ENCODE results near the gene KRT9.

KRT9 gene

DNA sequence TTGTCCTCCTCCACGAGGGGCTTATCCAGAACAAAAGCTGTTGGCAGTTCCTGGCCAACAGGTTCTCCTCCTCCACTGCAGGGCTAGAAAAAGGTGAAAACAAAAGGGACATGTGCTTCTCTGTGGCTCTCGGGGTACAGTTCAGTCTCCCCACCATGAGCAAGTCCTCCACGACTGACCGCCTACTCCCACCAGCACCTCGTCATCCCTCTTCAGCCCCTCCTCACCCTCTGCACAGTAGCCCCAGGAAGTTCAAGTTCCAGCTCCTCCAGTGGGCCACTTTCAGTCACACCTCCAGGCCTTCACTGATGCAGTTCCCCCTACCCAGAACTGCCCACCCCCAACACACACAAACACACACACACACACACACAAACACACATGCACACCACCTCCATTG is 19.4 kb downstream of the KRT9 start:
- DNase-seq (ENCODE audit: low spot score): no peak
- Histone ChIP-seq H3K27ac (no peak overlapping the region), H3K4me3 (no peak overlapping the region)
- TF ChIP-seq, protein P1, sequence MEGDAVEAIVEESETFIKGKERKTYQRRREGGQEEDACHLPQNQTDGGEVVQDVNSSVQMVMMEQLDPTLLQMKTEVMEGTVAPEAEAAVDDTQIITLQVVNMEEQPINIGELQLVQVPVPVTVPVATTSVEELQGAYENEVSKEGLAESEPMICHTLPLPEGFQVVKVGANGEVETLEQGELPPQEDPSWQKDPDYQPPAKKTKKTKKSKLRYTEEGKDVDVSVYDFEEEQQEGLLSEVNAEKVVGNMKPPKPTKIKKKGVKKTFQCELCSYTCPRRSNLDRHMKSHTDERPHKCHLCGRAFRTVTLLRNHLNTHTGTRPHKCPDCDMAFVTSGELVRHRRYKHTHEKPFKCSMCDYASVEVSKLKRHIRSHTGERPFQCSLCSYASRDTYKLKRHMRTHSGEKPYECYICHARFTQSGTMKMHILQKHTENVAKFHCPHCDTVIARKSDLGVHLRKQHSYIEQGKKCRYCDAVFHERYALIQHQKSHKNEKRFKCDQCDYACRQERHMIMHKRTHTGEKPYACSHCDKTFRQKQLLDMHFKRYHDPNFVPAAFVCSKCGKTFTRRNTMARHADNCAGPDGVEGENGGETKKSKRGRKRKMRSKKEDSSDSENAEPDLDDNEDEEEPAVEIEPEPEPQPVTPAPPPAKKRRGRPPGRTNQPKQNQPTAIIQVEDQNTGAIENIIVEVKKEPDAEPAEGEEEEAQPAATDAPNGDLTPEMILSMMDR (IDR thresholded peaks at IDR 0.05): no peak

DNA sequence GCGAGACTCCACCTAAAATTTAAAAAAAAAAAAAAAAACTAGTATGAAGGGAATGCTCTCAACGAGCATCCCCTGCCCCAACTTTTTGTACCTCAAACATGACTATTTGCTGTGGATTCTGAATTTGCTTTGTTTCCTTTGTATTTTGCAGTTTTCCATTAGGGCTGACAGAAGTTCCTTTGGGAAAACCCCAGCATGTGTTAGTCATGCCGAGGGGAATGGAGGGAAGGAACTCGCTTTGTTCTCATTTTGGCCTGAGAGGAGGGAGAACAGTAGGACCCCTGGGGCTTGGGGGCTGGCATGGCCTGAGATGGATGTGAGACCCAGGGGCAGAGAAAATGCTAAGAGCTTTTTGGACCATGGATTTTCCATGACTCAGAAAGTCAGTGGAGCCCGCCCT is 20.5 kb downstream of the KRT9 start:
- H3K4me3 ChIP-seq: no peak overlapping the region
- TF ChIP-seq, protein P1 (IDR thresholded peaks at IDR 0.05): no peak
- no peak overlapping the region for H3K27ac ChIP-seq
- DNase-seq (ENCODE audit: low spot score): no peak

DNA sequence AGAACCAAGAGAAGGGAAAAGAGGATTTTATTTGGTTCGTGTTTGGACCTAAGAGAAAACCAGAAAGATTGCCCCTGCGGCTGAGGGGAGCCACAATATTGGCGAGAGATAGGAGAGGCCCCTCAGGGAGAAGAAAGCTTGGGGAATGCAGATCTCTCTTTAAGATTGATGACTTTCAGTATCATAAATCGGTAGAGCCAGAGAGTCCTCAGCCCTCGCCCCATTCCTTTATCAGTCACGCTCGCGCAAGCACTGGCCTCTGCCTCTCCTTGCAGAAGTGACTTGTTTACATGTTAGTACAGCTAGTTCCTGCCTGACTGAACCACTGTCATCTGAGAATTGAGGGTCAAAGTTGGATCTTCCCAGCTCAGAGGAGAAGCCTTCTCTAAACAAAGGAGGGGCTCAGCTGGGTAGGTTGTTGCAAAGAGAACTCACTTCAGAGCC is 22.2 kb downstream of the KRT9 start:
- no peak overlapping the region for H3K27ac ChIP-seq
- TF ChIP-seq, protein P1 (IDR thresholded peaks at IDR 0.05): no peak
- no peak for DNase-seq (ENCODE audit: low spot score)
- no peak overlapping the region for H3K4me3 ChIP-seq

DNA sequence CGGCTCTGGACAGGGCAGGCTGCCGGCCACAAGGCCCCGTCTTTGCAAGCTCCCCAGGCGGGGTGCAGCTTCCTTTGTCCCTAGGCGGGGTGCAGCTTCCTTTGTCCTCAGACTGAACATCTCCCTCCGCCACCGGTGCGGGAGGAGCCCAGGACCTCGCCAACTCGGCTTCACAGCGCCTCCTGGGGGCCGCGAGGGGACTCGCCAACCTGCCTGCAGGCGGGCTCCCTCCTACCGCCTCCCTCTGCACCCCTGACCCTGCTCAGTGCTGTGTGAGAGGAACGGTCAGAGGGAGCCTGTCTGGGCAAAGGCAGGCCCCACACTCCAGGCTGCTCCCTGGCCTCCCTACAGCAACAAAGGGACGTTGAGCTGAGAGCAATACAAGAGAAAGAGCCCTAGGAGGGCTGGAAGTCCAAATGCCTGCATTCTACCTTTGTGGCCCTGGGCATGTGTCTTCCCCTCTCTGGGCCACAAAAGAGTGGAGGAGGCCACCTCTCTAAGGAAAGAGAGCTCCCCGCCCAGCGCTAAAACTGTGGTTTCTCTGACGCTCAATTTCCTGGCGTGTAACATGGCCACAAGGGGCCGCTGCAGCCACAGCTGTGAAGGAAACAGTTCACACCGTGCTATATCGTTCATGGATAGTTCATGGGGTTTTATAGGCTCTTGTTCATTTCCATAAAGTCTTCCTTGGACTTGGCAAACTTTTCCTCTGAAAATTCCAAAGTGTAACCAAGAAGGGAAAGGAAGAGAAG is 22.8 kb downstream of the KRT9 start:
- H3K27ac ChIP-seq: peak overlapping the region in 1 of 2 donors; percentile 81
- TF ChIP-seq, protein P1 (IDR thresholded peaks at IDR 0.05): peak; percentile 91
- peak overlapping the region; percentile 50 for H3K4me3 ChIP-seq
- peak; percentile 80 for DNase-seq (ENCODE audit: low spot score)

DNA sequence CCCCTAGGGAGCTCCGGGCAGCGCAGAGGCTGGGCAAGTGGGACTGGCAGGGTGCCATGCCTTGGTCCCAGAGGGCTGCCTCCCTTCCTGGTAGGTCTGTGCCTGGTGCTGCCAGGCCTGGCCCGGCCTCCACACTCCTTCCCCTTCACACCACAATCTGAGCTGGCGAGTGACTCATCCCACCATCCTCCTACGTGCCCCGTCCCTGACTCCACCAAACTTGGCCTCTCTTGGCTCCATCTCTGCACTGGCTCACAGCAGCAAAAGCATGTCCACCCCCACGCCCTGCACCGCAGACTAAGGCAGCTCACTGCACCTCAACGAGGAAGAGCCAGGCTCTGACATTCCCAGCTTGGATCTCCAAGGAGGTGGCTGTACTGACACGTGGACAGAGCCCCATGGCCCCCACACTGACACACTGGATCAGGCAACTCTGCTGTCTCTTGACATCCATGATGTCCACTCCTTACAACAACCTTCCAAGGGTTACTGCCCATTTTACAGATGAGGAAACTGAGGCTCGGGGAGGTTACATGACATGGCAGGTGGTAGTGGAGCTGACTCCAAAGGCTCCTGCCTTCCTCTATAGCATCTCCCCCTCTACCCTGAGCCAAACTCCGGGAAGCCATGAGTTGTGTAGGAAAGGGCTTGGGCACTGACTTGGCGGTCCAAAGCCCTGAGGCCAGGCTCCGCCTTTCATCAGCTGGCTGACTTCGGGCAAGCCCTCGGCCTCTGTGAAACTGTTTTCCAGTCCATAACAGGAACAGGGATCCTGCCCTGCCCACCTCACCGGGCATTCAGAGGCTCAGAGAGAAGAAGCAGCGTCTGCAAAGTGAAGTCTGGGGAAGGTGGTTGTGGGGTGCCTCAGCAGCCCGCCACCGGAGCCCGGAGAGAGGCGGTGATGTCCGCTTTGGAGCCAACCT is 23.7 kb downstream of the KRT9 start:
- peak overlapping the region; percentile 50 for H3K4me3 ChIP-seq
- TF ChIP-seq, protein P1 (IDR thresholded peaks at IDR 0.05): no peak
- peak; percentile 82 for DNase-seq (ENCODE audit: low spot score)
- peak overlapping the region; percentile 37 to 81 for H3K27ac ChIP-seq

DNA sequence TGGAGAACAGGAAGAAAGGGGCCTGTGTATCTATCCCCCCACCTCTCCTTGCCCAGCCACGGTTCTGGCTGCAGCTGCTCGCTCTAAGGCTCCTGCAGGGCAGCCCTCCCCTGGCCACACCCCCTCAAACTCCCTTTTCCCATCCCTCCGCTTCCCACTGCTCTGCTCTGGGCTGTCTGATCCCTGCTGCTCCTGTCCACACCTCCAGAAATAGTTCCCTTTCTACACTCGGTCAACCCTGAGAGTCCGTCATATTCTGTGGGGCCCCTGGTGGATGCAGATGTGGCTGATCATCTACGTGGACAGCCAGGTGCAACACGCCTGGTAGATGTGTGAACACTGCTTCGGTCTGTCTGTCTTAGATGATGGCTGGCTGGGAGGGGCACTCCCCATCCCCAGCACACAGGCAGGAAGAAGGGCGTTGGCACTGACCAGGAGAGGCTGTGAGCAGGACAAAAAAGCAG is 24.4 kb downstream of the KRT9 start:
- DNase-seq (ENCODE audit: low spot score): no peak
- TF ChIP-seq, protein P1 (IDR thresholded peaks at IDR 0.05): no peak
- Histone ChIP-seq H3K27ac (peak overlapping the region; percentile 37 to 81), H3K4me3 (no peak overlapping the region)
